Measurements from ENCODE around the gene RPS23.

The RPS23 gene

DNA sequence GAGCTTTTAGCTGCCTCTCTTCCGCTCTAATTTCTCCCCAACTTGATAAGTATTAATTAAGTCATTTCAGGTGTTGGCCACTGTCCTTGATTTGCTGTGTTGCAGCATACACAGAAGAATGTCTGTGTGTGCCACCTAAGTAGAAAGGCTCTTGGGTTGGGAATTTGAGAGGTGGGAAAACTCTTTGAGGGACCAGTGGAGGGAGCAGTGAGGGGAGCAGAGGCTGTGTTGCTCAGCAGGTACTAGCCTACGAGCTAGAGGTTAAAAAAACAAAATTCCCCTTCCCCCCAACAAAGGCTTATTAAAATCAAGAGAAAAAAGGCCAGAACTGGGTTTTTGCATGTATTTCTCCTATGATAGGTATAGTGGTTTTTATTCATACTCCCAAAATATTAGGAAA lies 20.9 kb downstream of the RPS23 start:
- in situ Hi-C loops (cut with HindIII; ENCODE audit: low sequenced_read_pairs): no loop called here
- no peak overlapping the region for H3K4me3 ChIP-seq (ENCODE audit: low read depth, low read length)
- no peak for DNase-seq (ENCODE audit: low read depth)
- no peak for TF ChIP-seq CTCF (IDR thresholded peaks at IDR 0.05; ENCODE audit: low read depth, low read length, missing control alignments)

DNA sequence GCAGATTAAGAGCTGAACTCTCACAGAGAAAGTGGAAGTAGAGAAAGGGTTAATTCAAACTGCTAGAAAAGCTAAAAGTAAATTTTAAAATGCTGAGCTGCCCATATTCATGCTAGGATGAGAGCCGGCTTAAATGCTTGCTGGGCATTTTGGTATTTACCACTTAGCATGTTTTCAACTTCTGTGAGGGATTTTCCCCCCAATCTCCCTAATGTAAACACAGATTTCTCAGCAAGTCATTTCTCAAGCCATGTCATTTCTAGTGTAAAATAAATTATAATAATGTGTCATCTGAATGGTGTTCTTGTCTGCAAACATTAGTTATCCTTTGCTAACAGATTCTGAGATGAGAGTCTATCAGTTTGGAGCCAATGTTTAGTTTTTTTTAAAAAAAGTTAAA lies 22.3 kb downstream of the RPS23 start:
- H3K4me3 ChIP-seq (ENCODE audit: low read depth, low read length): no peak overlapping the region
- in situ Hi-C loops (cut with HindIII; ENCODE audit: low sequenced_read_pairs): no loop called here
- DNase-seq (ENCODE audit: low read depth): no peak
- no peak for TF ChIP-seq CTCF (IDR thresholded peaks at IDR 0.05; ENCODE audit: low read depth, low read length, missing control alignments)

- TF ChIP-seq CTCF (IDR thresholded peaks at IDR 0.05; ENCODE audit: low read depth, low read length, missing control alignments): no peak
- DNase-seq (ENCODE audit: low read depth): no peak
- in situ Hi-C loops (cut with HindIII; ENCODE audit: low sequenced_read_pairs): no loop called here
- no peak overlapping the region for H3K4me3 ChIP-seq (ENCODE audit: low read depth, low read length)
These were observed 25.4 kb downstream of the RPS23 start for GRCh38 chr5:82252744-82253143.

GRCh38 chr5:82246960-82247574 lies 31.1 kb downstream of the RPS23 start:
- TF ChIP-seq CTCF (IDR thresholded peaks at IDR 0.05; ENCODE audit: low read depth, low read length, missing control alignments): no peak
- no peak for DNase-seq (ENCODE audit: low read depth)
- in situ Hi-C loops (cut with HindIII; ENCODE audit: low sequenced_read_pairs): loop anchor here (25.0 kb wide), 1 partner anchor 810 kb away; no protein-coding TSS in a partner anchor
- no peak overlapping the region for H3K4me3 ChIP-seq (ENCODE audit: low read depth, low read length)

- in situ Hi-C loops (cut with HindIII; ENCODE audit: low sequenced_read_pairs): loop anchor here (25.0 kb wide), 1 partner anchor 808 kb away; no protein-coding TSS in a partner anchor
- no peak for DNase-seq (ENCODE audit: low read depth)
- no peak overlapping the region for H3K4me3 ChIP-seq (ENCODE audit: low read depth, low read length)
- TF ChIP-seq CTCF (IDR thresholded peaks at IDR 0.05; ENCODE audit: low read depth, low read length, missing control alignments): no peak
These were observed 33.1 kb downstream of the RPS23 start for GRCh38 chr5:82244854-82245635.

DNA sequence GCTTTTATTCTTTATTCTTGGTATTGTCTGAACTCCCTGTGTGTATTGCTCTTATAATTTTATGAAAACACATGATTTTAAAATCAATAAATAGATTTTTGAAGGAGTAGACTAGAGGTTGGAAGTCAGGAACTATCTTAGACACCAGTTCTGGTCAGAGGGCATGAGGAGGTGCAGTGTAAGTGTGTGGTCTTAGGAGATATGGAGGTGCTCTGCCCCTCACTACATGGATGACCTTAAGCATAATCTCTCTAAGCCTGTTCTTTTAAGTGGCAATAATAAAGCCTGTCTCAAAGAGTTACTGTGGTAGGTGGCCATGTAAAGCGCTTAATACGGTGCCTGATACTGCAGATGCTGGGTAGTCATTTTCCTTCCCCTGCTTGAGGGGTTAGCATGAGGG lies 34.0 kb downstream of the RPS23 start:
- no peak for DNase-seq (ENCODE audit: low read depth)
- H3K4me3 ChIP-seq (ENCODE audit: low read depth, low read length): no peak overlapping the region
- in situ Hi-C loops (cut with HindIII; ENCODE audit: low sequenced_read_pairs): loop anchor here (25.0 kb wide), 1 partner anchor 807 kb away; no protein-coding TSS in a partner anchor
- no peak for TF ChIP-seq CTCF (IDR thresholded peaks at IDR 0.05; ENCODE audit: low read depth, low read length, missing control alignments)
